ENCODE measurements around the gene FRMD4B. TPM values are rescaled to one million over a fixed set of nuclear protein-coding genes. Genes with fewer than 3 reads are reported as not detected.

Gene FRMD4B
- total RNA-seq, 4 donors from 2014 or later, result 58.0 to 71.9 (median 63.4) TPM

DNA sequence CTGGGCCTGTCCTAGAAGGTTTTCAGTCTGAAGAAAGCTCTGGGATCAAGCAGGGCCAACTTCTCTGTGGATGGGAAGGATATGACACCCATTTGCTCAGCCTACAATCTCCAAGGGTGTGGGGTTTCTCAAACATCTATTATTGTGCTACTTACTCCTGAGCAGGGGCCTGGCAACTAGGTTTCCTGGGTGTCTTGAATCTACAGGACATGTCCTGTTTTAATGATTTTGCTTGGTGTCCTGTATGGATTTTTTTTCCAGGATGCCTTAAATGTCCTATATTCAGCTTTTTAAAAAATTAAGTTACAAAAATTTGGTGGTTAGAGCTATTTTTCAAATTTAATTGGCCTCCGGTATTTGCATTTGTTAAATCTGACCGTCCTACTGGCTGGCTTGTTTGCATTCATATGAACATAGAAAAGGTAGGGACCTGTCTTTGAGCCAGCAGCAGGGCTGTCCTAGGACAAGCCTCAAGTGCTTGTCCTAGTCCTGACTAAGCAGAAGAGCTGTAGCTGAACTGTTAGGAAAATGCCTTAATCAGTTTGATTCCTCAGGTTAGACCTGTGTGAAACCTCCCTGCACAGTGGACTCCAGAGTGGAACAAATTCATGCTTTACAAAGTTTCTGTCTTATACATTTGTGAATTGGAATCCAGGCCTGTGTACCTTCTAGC is 223.4 kb downstream of the FRMD4B start:
- TF ChIP-seq CTCF (IDR thresholded peaks at IDR 0.05) (no peak), POLR2A (IDR thresholded peaks at IDR 0.05) (no peak)
- WGBS, 2 donors, result 92 to 95% methylated on average over 2 of the region's 2 CpGs
- no peak for DNase-seq (ENCODE audit: low spot score in 2 of 2)
- no peak overlapping the region for H3K4me3 ChIP-seq (ENCODE audit: low read depth, poor library complexity, severe bottlenecking)
- intact Hi-C loops (cut with DNase I; ENCODE audit: low total_unique reads), result loop anchor here (10.0 kb wide), 2 partner anchors 262 to 502 kb away; no protein-coding TSS in a partner anchor

- intact Hi-C loops (cut with DNase I; ENCODE audit: low total_unique reads), result loop anchor here (10.0 kb wide), 2 partner anchors 263 to 503 kb away; no protein-coding TSS in a partner anchor
- no peak overlapping the region for H3K4me3 ChIP-seq (ENCODE audit: low read depth, poor library complexity, severe bottlenecking)
- 37 to 40% methylated on average over 5 of the region's 5 CpGs for WGBS, 2 donors
- TF ChIP-seq CTCF (IDR thresholded peaks at IDR 0.05) (peak in 1 of 3 donors; percentile 91), POLR2A (IDR thresholded peaks at IDR 0.05) (no peak)
- no peak for DNase-seq (ENCODE audit: low spot score in 2 of 2)
These were observed 224.1 kb downstream of the FRMD4B start for GRCh38 chr3:69161587-69162307.

DNA sequence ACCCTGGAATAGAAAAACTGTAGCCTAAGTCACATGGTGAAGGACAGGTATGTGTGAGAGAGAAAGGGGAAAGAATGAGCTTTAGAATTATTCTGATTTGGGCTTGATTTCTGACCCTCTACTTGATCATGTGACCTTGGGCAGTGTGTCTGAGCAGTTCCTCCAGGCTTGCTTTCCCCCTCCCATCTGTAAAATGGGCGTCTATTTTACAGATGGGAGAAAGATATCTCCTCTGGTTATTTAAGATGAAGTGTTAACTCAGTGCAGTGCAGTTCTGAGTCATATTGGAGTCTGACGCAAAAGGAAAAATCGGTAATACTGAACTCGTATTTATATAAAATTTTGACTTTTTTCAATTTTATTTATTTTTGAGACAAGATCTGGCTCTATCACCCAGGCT is 225.4 kb downstream of the FRMD4B start:
- WGBS, 2 donors, result 84 to 87% methylated on average over 4 of the region's 4 CpGs
- intact Hi-C loops (cut with DNase I; ENCODE audit: low total_unique reads), result loop anchor here (10.0 kb wide), 2 partner anchors 264 to 504 kb away; no protein-coding TSS in a partner anchor

GRCh38 chr3:69160107-69160506 is 225.8 kb downstream of the FRMD4B start:
- intact Hi-C loops (cut with DNase I; ENCODE audit: low total_unique reads), result loop anchor here (10.0 kb wide), 2 partner anchors 265 to 505 kb away; no protein-coding TSS in a partner anchor
- H3K4me3 ChIP-seq (ENCODE audit: low read depth, poor library complexity, severe bottlenecking), result no peak overlapping the region
- TF ChIP-seq CTCF (IDR thresholded peaks at IDR 0.05) (no peak), POLR2A (IDR thresholded peaks at IDR 0.05) (no peak)
- 91 to 92% methylated on average over 2 of the region's 2 CpGs for WGBS, 2 donors
- no peak for DNase-seq (ENCODE audit: low spot score in 2 of 2)

More for the DNA sequence above, 225.4 kb downstream of the FRMD4B start:
- H3K4me3 ChIP-seq (ENCODE audit: low read depth, poor library complexity, severe bottlenecking), result no peak overlapping the region
- DNase-seq (ENCODE audit: low spot score in 2 of 2), result no peak
- TF ChIP-seq POLR2A (IDR thresholded peaks at IDR 0.05) (no peak), CTCF (IDR thresholded peaks at IDR 0.05) (no peak)

DNA sequence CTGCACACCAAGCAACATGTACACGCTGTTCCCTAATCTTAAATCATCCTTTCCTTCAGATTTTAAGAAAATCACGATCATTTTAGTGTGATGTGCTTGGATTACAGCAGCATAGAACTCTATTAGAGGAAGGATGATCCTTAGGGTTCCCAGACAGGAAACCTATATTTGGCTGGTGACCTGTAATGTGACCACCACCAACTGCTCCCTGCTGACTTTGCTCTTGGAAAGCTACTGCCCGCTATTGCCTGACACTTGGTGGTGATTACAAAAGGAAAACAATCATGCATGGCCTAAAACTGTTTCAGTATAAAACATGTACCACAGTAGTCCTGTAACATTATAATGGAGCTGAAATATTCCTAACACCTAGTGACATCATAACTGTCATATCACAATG is 236.3 kb downstream of the FRMD4B start:
- intact Hi-C loops (cut with DNase I; ENCODE audit: low total_unique reads), result no loop called here
- TF ChIP-seq POLR2A (IDR thresholded peaks at IDR 0.05) (no peak), CTCF (IDR thresholded peaks at IDR 0.05) (no peak)
- WGBS, 2 donors, result 91 to 94% methylated on average over 3 of the region's 3 CpGs
- DNase-seq (ENCODE audit: low spot score in 2 of 2), result no peak
- H3K4me3 ChIP-seq (ENCODE audit: low read depth, poor library complexity, severe bottlenecking), result no peak overlapping the region

All from lower leg skin (tissue), 4 donors.